SK-N-SH treated with all-trans-retinoic acid at 6 μM for 48 hours (cell line): ENCODE results near the gene PRKCSH.

ENCODE experiments used
- ATAC-seq: fragments of 200-7000 bp; cut with Tn5 transposase; 3 replicates; pipeline ENCODE4 v1.9.1; 2020; ENCODE audit warnings: mild to moderate bottlenecking, moderate library complexity
- ARNTL ChIP-seq: fragments of 450-650 bp; formaldehyde crosslinking; IDR thresholded peaks from 2 replicates; pipeline ENCODE4 v1.5.0; 2020; ENCODE audit warnings: low read depth, mild to moderate bottlenecking, moderate library complexity, borderline replicate concordance
- BACH2 ChIP-seq: fragments of 250-450 bp; sonication (Bioruptor Pico); IDR thresholded peaks from 2 replicates; pipeline ENCODE4 v1.9.0; 2021; ENCODE audit warnings: mild to moderate bottlenecking, borderline replicate concordance
- ESRRG ChIP-seq: fragments of 250-450 bp; sonication (Bioruptor Pico); IDR thresholded peaks from 2 replicates; pipeline ENCODE4 v1.6.1; 2021; ENCODE audit warnings: mild to moderate bottlenecking
- GLIS3 ChIP-seq: fragments of 250-450 bp; sonication (Bioruptor Pico); IDR thresholded peaks from 2 replicates; pipeline ENCODE4 v1.5.0; 2020; ENCODE audit warnings: mild to moderate bottlenecking, moderate library complexity
- ISL1 ChIP-seq: fragments of 250-450 bp; sonication (Bioruptor Pico); IDR thresholded peaks from 2 replicates; pipeline ENCODE4 v2.1.2; 2022; ENCODE audit warnings: mild to moderate bottlenecking, moderate library complexity
- OSR1 ChIP-seq: fragments of 250-450 bp; sonication (Bioruptor Pico); IDR thresholded peaks from 2 replicates; pipeline ENCODE4 v1.8.0; 2022; ENCODE audit warnings: moderate library complexity, mild to moderate bottlenecking, inconsistent platforms
- PPARA ChIP-seq: fragments of 250-450 bp; sonication (Bioruptor Pico); IDR thresholded peaks from 2 replicates; pipeline ENCODE4 v1.5.0; 2020; ENCODE audit warnings: mild to moderate bottlenecking, borderline replicate concordance
- RARB ChIP-seq: fragments of 250-450 bp; sonication (Bioruptor Pico); IDR thresholded peaks from 2 replicates; pipeline ENCODE4 v1.8.0; 2021; ENCODE audit warnings: mild to moderate bottlenecking, moderate library complexity
- SNAI2 ChIP-seq: fragments of 250-450 bp; sonication (Bioruptor Pico); IDR thresholded peaks from 2 replicates; pipeline ENCODE4 v1.5.0; 2020; ENCODE audit warnings: mild to moderate bottlenecking, moderate library complexity
- TCF4 ChIP-seq: fragments of 250-450 bp; sonication (Bioruptor Pico); IDR thresholded peaks from 2 replicates; pipeline ENCODE4 v1.8.0; 2021; ENCODE audit warnings: mild to moderate bottlenecking, moderate library complexity, borderline replicate concordance
- TOX ChIP-seq: fragments of 250-450 bp; sonication (Bioruptor Pico); IDR thresholded peaks from 2 replicates; pipeline ENCODE4 v1.8.0; 2021; ENCODE audit warnings: mild to moderate bottlenecking, moderate library complexity, borderline replicate concordance
- ZC3H10 ChIP-seq: fragments of 250-450 bp; sonication (Bioruptor Pico); IDR thresholded peaks from 2 replicates; pipeline ENCODE4 v1.5.1; 2021; ENCODE audit warnings: mild to moderate bottlenecking, moderate library complexity
- ZFP3 ChIP-seq: fragments of 250-450 bp; sonication (Bioruptor Pico); IDR thresholded peaks from 2 replicates; pipeline ENCODE4 v1.5.0; 2020; ENCODE audit warnings: mild to moderate bottlenecking, moderate library complexity
- ZNF565 ChIP-seq: fragments of 450-650 bp; formaldehyde crosslinking; conservative IDR thresholded peaks from 2 replicates; pipeline ENCODE4 v1.5.0; 2020; ENCODE audit warnings: low read depth, mild to moderate bottlenecking, moderate library complexity
- ZNF8 ChIP-seq: fragments of 450-650 bp; formaldehyde crosslinking; IDR thresholded peaks from 2 replicates; pipeline ENCODE4 v1.5.0; 2020; ENCODE audit warnings: mild to moderate bottlenecking, moderate library complexity
- TF ChIP-seq, protein P1 (sequence below): fragments of 250-450 bp; sonication (Bioruptor Pico); IDR thresholded peaks from 2 replicates; pipeline ENCODE4 v1.8.0; 2021; ENCODE audit warnings: low read depth, mild to moderate bottlenecking, moderate library complexity, borderline replicate concordance
- TF ChIP-seq, protein P2 (sequence below): fragments of 250-450 bp; sonication (Bioruptor Pico); IDR thresholded peaks from 2 replicates; pipeline ENCODE4 v1.5.0; 2020; ENCODE audit warnings: mild to moderate bottlenecking, moderate library complexity
- TF ChIP-seq, protein P3 (sequence below): fragments of 250-450 bp; sonication (Bioruptor Pico); IDR thresholded peaks from 2 replicates; pipeline ENCODE4 v1.5.1; 2020; ENCODE audit warnings: low read depth, mild to moderate bottlenecking, moderate library complexity
- TF ChIP-seq, protein P4 (sequence below): fragments of 250-450 bp; sonication (Bioruptor Pico); IDR thresholded peaks from 2 replicates; pipeline ENCODE4 v1.5.1; 2021; ENCODE audit warnings: mild to moderate bottlenecking, moderate library complexity

PRKCSH gene

DNA sequence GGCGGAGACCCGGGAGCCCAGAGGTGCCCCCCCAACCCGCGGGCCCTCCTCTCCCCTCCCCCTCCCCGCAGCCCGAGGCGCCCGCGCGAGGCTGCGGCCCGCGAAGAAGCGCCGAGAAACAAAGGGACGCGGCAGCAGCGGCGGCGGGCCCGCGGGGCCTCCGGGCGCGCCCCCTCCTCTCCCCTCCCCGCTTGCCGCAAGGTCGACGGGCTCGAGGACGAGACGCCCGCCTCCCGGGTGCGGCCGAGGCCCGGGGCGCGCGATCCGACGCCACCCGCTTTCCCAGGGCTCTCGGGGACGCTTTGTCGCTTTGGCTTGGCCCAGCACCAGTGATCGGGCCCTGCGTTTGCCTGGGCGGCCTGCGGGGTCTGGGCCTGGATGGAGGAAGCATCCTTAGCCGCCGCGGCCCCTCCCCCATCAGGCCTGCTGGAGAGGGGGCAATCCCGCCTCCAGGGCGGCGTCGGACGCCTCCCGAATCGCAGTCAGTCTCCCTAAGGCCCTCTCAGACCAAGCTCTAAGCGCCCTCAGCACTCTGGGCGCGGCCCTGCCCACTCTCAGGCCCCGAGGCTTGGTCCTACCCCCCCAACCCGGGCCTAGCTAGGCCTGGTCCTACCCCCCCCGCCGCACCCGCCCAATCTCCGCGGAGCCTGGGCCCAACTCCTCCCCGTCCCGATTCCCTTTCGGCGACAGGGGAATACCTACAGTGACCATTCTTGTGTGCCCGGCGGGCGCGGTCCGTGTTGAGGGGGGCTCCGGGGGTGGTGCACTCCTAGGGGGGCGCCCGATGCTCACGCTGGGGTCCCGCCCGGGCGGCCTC lies 44.7 kb downstream of the PRKCSH start (continued):
- TF ChIP-seq, protein P1, sequence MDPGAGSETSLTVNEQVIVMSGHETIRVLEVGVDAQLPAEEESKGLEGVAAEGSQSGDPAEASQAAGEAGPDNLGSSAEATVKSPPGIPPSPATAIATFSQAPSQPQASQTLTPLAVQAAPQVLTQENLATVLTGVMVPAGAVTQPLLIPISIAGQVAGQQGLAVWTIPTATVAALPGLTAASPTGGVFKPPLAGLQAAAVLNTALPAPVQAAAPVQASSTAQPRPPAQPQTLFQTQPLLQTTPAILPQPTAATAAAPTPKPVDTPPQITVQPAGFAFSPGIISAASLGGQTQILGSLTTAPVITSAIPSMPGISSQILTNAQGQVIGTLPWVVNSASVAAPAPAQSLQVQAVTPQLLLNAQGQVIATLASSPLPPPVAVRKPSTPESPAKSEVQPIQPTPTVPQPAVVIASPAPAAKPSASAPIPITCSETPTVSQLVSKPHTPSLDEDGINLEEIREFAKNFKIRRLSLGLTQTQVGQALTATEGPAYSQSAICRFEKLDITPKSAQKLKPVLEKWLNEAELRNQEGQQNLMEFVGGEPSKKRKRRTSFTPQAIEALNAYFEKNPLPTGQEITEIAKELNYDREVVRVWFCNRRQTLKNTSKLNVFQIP (CRISPR knock-in tag) = no peak
- TF ChIP-seq ISL1 (CRISPR knock-in tag) (no peak), RARB (no peak)

DNA sequence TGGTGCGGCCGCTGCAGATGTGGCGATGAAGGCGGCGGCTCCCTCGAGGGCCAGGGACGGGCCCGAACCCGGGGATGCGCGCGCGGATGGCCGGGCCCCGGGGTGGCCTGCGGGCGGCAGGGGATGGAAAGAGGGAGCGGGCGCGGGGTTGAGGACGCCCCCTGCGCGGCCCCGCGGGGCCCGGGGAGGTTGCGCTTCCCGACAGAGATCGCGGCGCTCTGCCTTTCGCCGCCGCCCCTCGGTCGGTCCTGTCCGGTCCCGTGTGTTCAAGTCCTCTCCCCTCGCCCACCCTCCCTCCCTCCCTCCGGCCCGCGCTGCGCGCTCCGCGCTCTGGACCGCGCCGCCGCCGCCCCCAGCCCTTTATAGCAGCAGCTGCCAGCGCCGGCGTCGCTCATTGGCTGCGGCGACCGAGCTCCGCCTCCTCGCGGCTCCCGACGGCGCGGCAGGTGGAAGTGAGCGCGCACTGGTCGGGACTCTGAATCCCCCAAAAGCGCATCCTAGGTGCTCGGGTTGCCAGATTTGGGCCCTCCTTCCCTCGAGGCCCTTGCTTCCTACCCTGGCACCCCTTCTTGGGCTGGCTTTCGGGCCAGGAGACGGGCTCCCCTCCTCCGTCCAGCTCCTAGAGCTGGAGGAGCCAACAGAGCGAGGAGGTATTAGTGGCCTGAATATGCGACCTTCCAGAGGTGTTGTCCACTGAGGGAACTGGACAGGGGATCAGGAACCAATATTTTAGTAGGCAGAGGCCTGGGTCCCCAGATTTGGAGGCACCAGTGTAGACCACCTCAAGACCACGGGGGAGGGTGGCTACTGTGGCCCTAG lies 45.5 kb downstream of the PRKCSH start, which contains the start of gene ELAVL3:
TSS of gene ELAVL3 (minus strand) at position 332 of the 819 bp plus-strand sequence. CDS start 438 bp downstream, outside the sequence.
- TF ChIP-seq OSR1 (CRISPR knock-in tag) = no peak
- TF ChIP-seq, all 23 proteins: peak for 0
- peak; percentile 5; the same call in 1 of the 3 replicates for ATAC-seq

DNA sequence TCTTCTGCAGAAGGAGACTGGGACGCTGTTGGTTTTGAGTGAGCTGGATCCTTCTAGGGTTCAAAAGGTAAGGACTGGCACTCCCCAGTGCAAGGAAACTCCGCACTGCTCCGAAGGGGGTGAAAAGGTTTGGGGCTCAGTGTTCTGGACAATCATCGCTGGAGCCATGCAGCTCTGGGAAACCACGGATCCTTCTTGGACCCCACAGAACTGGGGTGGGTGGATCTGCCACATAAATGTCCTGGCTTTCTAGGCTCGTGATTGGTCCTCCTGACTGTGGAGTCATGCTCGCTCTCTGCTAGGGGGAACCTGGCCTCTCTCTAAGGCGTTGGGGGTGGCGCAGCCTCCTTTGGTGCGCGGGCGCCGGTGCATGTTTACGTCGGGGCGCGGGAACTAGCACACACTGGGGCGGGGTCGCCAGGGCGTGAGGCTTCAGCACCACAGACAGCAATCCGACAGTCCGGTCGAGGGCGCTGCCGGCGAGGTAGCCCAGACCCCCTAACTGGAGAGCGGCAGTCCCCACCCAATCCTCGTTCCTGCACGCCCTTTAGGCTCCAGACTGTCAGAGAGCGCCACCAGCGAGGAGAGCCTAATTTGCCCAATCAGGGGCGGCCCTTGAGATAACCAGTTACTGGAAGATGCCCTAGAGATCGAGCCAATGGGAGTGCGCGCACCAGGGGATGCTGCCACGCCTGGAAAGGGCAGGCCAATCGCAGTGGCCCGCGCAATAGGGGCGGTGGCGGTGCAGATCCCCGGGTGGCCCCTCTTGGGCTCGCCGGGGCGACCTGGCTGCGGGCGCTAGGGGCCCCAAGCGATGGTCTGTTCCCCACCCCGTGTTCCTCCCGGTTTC lies 46.3 kb downstream of the PRKCSH start:
- TF ChIP-seq ISL1 (CRISPR knock-in tag) (no peak), ESRRG (CRISPR knock-in tag) (no peak), TOX (no peak), OSR1 (CRISPR knock-in tag) (no peak), SNAI2 (CRISPR knock-in tag) (no peak), ZFP3 (CRISPR knock-in tag) (no peak), RARB (no peak), GLIS3 (CRISPR knock-in tag) (no peak), ZC3H10 (CRISPR knock-in tag) (no peak), ZNF8 (CRISPR knock-in tag) (no peak), ARNTL (CRISPR knock-in tag) (no peak), TCF4 (CRISPR knock-in tag) (no peak), BACH2 (CRISPR knock-in tag) (no peak), ZNF565 (CRISPR knock-in tag) (no peak), PPARA (CRISPR knock-in tag) (no peak)
- TF ChIP-seq, protein P1 (CRISPR knock-in tag) = no peak
- TF ChIP-seq, protein P2, sequence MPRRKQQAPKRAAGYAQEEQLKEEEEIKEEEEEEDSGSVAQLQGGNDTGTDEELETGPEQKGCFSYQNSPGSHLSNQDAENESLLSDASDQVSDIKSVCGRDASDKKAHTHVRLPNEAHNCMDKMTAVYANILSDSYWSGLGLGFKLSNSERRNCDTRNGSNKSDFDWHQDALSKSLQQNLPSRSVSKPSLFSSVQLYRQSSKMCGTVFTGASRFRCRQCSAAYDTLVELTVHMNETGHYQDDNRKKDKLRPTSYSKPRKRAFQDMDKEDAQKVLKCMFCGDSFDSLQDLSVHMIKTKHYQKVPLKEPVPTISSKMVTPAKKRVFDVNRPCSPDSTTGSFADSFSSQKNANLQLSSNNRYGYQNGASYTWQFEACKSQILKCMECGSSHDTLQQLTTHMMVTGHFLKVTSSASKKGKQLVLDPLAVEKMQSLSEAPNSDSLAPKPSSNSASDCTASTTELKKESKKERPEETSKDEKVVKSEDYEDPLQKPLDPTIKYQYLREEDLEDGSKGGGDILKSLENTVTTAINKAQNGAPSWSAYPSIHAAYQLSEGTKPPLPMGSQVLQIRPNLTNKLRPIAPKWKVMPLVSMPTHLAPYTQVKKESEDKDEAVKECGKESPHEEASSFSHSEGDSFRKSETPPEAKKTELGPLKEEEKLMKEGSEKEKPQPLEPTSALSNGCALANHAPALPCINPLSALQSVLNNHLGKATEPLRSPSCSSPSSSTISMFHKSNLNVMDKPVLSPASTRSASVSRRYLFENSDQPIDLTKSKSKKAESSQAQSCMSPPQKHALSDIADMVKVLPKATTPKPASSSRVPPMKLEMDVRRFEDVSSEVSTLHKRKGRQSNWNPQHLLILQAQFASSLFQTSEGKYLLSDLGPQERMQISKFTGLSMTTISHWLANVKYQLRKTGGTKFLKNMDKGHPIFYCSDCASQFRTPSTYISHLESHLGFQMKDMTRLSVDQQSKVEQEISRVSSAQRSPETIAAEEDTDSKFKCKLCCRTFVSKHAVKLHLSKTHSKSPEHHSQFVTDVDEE = no peak
- TF ChIP-seq, protein P3, sequence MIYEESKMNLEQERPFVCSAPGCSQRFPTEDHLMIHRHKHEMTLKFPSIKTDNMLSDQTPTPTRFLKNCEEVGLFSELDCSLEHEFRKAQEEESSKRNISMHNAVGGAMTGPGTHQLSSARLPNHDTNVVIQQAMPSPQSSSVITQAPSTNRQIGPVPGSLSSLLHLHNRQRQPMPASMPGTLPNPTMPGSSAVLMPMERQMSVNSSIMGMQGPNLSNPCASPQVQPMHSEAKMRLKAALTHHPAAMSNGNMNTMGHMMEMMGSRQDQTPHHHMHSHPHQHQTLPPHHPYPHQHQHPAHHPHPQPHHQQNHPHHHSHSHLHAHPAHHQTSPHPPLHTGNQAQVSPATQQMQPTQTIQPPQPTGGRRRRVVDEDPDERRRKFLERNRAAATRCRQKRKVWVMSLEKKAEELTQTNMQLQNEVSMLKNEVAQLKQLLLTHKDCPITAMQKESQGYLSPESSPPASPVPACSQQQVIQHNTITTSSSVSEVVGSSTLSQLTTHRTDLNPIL (CRISPR knock-in tag) = no peak
- TF ChIP-seq, protein P4, sequence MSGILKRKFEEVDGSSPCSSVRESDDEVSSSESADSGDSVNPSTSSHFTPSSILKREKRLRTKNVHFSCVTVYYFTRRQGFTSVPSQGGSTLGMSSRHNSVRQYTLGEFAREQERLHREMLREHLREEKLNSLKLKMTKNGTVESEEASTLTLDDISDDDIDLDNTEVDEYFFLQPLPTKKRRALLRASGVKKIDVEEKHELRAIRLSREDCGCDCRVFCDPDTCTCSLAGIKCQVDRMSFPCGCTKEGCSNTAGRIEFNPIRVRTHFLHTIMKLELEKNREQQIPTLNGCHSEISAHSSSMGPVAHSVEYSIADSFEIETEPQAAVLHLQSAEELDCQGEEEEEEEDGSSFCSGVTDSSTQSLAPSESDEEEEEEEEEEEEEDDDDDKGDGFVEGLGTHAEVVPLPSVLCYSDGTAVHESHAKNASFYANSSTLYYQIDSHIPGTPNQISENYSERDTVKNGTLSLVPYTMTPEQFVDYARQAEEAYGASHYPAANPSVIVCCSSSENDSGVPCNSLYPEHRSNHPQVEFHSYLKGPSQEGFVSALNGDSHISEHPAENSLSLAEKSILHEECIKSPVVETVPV (CRISPR knock-in tag) = no peak

More for the DNA sequence above, 46.3 kb downstream of the PRKCSH start:
- peak; percentile 92 for ATAC-seq
